ENCODE measurements around the gene HSPB7. TPM values are rescaled to one million over a fixed set of nuclear protein-coding genes. Genes with fewer than 3 reads are reported as not detected.

Gene HSPB7
- total and polyA plus RNA-seq, 12 donors: 13.4 to 633 (median 85.1) TPM

DNA sequence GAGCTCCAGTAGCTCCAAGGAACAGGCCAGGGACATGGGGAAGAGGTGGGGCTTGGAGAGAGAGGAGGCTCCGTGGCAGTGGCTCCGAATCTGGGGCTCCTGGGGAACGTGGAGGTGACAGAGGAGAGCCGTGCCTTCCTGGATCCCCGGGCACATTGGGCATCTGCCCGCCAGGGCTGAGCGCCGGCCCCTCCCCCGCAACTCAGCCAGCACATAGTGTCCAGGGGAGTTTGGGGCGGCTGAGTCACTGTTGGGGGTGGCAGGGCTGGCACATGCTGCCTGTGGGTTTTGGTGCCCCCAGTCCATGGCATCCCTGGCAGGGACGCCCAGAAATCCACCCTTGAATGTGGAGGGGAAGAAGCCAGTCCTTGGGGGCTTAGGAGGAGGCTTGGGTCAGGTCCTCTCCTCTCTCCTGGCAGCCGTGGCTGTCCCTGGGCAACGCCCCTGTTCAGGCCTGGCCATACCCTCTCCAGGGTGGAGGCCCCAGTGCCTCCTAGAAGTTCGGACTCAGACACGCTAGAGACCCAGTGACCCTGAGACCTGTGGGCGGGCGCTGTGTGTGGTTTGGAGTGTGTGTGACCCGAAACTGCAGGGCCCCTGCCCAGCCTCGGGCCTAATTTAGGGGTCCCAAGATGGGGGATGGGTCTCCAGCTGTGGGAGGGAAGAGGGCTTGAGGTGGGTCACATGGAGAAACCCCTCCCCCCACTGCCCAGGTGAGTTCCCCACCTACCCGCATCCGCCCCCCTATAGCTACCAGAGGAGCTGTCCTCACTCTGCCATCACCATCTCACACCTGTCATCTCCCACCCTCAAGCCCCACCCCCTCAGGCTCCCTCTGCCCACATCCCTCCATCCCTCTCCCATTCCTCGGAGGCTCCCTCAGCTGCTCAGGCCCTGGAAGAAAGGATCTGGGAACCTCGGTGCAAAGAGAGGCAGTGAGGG is 1.6 kb downstream of the HSPB7 start:
- Histone ChIP-seq H3K9me3 (replicated peaks in 1 of 3) (no peaks in the 10 kb centered on the region), H3K27me3 (no peaks in the 10 kb centered on the region), H3K27ac (peak overlapping the region in 4 of 5 donors; percentile 84 to 97 (median 94)), H3K4me3 (peak overlapping the region in 1 of 4 donors; percentile 53), H3K36me3 (replicated peaks in 1 of 2) (no peaks in the 10 kb centered on the region), H3K4me1 (replicated peaks in 1 of 2) (peaks cover 85 to 89% of the 10 kb centered on the region in 2 donors)
- DNase-seq: peak; percentile 78 to 90 (median 83)
- TF ChIP-seq POLR2A (IDR thresholded peaks at IDR 0.05) (peak in 1 of 2 donors; percentile 48), CTCF (IDR thresholded peaks at IDR 0.05) (no peak)
- WGBS, 4 donors: 42 to 67% (median 61%) methylated on average over 13 to 23 of the region's 23 CpGs
- intact Hi-C loops (cut with DNase I): loop anchor here in 1 of 2 donors (10.0 kb wide), 1 partner anchor 169 kb away; no protein-coding TSS in a partner anchor

GRCh38 chr1:16015491-16015890 is 2.4 kb downstream of the HSPB7 start:
- peaks cover 81 to 82% of the 10 kb centered on the region in 2 donors for H3K4me1 ChIP-seq (replicated peaks in 1 of 2)
- TF ChIP-seq CTCF (IDR thresholded peaks at IDR 0.05) (no peak), POLR2A (IDR thresholded peaks at IDR 0.05) (no peak)
- H3K4me3 ChIP-seq: peak overlapping the region in 1 of 4 donors; percentile 53
- H3K27ac ChIP-seq: peak overlapping the region in 4 of 5 donors; percentile 60 to 97 (median 94)
- DNase-seq: peak in 1 of 7 donors; percentile 41
- intact Hi-C loops (cut with DNase I): loop anchor here in 1 of 2 donors (10.0 kb wide), 1 partner anchor 169 kb away; no protein-coding TSS in a partner anchor
- H3K27me3 ChIP-seq: no peaks in the 10 kb centered on the region
- WGBS, 4 donors: 65 to 93% (median 82%) methylated on average over 3 to 25 of the region's 25 CpGs
- no peaks in the 10 kb centered on the region for H3K9me3 ChIP-seq (replicated peaks in 1 of 3)
- H3K36me3 ChIP-seq (replicated peaks in 1 of 2): no peaks in the 10 kb centered on the region

DNA sequence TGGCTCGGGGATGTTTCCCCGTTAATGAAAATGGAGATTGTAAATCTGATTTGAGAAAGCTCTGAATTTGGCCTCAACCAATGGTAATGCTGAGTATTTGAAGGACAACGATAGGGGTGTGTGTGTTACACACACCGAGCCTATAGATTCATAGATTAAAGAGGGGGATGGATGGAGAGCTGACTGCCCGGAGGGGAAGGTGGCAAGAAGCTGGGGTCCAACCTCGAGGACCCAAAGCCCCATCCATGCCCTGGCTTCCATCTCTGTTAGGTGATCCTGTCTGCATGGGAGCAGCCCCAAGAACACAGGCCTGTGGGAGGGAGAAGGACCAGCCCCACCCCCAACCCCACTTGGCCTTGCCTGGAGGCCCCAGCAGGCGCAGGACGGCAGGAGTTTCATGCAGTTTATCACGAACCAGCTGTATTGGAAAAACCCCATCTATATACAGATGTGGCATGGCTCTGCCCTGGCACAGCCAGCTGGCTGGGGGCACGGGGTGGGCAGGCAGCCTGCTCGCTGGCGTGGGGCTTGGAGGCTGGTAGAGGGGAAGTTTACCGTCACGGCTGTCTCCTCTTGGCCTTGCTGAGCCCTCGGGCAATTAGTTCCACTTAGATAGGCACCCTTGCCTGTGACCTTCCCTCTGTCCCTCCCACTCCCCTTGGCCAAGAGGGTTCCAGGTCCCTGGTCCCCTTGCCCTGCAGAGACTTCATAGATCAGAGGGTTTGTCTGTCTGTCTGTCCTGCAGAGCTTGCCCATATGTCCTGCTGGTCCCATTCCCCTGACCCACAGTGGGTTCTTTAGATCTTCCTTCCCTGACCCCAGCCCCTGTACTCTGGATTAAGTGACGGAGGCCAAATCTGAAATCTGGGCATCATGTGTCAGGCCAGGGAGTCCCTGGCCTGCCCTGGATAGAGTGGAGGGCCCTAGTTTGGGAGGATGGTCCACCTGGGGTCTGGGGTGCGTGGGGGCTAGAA is 3.0 kb downstream of the HSPB7 start:
- Histone ChIP-seq H3K36me3 (replicated peaks in 1 of 2) (no peaks in the 10 kb centered on the region), H3K9me3 (replicated peaks in 1 of 3) (no peaks in the 10 kb centered on the region), H3K27me3 (no peaks in the 10 kb centered on the region), H3K4me1 (replicated peaks in 1 of 2) (peaks cover 74 to 75% of the 10 kb centered on the region in 2 donors), H3K27ac (peak overlapping the region; percentile 1 to 97 (median 91)), H3K4me3 (peak overlapping the region in 1 of 4 donors; percentile 53)
- DNase-seq: peak; percentile 81 to 90 (median 86)
- intact Hi-C loops (cut with DNase I): loop anchor here in 1 of 2 donors (5.0 to 10.0 kb wide), 2 partner anchors 43 to 170 kb away; no protein-coding TSS in a partner anchor
- no peak for TF ChIP-seq CTCF (IDR thresholded peaks at IDR 0.05)
- TF ChIP-seq POLR2A (IDR thresholded peaks at IDR 0.05): peak; percentile 0 to 34
- 51 to 67% (median 58%) methylated on average over 8 to 17 of the region's 17 CpGs for WGBS, 4 donors
